ENCODE measurements around the gene FXYD6.
"Not testable (repeated sequence)": the region's sequence is repeated elsewhere in the genome, so short reads cannot be mapped to it uniquely, and the experiment has no call there.

Gene FXYD6

DNA sequence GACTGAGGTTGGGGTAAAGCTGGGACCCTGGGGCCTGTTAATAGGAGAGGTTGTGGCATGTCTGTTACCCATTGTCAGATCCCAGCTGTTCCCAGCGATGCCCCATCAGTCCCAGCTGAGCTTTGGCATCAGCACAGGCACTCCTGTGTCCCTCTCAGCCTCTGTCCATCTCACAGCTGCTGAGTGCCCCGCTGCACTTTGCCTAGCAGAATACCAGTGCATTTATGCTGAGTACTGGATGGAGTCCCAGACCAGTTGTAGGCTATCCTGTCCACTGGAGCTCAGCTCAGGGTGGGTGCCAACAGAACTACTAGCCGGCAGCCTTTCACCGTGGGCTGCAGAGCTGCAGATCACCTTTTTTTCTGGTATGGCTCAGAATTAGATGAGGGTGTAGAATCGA is 9.9 kb downstream of the FXYD6 start:
- DNase-seq: no peak

DNA sequence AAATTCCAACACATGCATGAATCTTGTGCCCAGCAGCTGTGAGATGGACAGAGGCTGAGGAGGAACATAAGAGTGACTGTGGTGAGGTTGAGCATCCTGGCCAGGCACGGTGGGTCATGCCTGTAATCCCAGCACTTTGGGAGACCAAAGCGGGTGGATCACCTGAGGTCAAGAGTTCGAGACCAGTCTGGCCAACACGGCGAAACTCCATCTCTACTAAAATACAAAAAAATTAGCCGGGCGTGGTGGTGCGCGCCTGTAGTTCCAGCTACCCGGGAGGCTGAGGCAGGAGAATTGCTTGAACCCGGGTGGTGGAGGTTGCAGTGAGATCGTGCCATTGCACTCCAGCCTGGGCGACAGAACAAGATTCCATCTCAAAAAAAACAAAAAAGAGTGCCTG is 10.9 kb downstream of the FXYD6 start:
- DNase-seq: not testable (repeated sequence)

DNA sequence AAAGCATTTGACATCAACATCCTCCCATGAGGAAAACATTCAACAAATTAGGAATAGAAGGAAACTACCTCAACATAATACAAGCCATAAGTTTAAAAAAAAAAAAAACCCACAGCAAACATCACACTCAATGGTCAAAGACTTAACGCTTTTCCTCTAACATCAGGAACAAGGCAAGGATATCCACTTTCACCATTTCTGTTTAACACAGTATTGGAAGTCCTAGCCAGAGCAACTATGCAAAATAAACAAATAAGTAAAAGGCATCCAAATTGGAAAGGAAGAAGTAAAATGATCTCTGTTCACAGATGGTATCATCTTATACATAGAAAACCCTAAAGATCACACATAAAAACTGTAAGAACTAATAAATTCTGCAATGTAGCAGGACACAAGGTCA is 13.1 kb downstream of the FXYD6 start:
- no peak for DNase-seq

DNA sequence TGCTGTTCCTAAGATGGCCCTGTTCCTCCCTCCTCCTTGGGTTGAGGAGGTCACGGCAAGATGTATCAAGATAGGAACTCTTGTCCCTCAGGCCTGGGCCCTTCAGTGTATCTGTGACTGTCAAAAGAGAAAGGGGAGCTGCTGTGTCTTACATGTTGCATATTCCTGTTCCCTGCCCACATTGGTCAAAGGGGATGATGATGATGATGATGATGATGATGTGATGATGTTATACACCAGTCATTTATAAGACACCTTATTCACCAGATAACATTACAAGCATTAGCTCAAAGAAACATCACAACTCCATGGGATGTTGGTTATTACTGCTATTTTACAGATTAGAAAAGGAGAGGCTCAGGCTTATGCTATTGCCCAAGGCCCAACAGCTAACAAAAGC is 13.7 kb downstream of the FXYD6 start:
- no peak for DNase-seq

DNA sequence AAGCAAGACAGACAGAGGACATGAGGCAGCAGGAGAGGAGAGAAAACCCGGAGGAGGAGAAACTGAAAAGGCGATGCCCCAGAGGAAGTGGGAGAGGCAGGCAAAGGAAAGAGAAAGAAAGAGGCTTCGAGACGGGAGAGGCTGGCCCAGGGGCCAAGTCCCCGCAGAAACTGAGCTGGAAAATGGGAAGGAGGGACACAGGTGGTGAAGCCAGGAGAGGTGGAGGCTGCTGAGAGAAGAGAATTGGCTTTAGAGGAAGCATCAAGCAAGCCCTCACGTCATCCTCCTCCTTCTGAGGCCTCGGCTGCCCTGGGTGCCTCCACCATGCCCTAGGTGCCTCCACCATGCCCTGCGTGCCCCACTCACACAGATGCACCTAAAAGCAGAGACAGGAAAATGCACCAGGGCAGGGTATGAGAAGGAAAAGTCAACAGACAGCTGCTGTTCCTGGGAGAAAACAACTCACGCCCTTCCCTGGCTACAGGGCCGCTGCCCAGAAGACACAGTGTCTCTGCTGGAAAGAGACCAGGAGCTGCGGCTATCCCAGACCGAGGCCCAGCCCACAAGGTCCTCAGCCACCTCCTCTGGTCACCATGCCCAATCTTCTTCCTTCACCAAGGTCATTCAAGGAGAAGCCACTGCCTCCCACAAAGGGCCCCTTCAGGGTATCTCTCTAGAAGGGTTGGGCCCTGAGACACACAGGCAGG is 14.3 kb downstream of the FXYD6 start:
- DNase-seq: no peak

DNA sequence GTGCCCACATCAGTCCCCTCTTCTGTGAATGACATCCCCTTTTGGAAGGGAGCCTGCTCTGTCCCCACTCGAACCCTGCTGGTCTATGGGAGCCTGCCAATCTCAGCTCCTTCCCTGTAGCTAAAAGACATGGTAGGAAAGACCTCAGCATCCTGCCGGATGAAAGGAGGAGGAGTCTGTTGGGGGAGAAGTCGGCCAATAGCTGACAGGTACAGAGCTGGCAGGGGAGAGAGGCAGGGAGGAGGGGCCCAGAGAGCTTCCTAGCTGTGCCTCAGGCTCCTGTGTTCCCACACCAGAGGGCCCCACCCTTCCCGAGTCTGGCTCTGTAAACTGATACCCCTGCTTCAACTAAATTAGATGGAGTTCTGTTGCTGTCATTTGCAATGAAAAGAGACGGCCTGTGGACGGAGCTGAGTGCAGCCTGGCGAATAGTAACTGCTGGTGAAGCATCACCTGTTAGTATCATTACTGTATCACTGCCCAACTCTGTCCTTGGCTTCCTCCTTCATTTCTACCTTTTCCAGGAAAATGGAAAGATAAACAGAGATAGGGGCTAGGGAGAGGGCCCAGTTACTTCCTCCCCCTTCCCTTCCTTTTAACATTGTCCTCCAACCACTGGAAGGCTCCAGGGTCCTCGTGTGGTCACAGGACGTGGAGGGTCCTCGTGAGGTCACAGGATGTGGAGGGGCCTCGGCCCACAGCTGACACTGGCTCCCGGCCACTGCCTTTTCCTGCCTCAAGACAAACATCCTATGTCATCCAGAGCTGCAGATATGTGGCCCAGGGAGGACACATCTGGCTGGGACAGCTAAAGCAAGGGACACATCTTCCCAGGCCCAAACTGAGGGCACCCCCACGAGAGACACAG is 15.1 kb downstream of the FXYD6 start:
- no peak for DNase-seq

DNA sequence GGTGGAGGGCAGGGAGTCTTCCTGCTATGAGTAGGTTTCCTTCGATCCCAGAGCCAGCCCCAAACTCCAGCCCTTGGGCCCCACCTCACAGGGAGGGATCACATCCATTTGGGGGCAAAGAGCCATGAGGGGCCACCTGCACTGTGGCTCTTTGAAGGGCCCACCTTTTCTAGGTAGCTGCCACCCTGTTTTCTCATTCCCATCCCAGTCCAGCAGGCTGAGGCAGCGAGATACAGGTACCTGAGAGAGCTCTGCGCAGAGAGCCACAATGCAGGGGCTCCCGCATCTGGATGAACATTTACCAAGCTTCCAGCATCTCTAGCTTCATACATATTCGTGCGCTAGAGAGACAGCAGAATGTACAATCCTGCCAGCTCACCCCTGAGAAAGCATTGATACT is 16.3 kb downstream of the FXYD6 start:
- no peak for DNase-seq

DNA sequence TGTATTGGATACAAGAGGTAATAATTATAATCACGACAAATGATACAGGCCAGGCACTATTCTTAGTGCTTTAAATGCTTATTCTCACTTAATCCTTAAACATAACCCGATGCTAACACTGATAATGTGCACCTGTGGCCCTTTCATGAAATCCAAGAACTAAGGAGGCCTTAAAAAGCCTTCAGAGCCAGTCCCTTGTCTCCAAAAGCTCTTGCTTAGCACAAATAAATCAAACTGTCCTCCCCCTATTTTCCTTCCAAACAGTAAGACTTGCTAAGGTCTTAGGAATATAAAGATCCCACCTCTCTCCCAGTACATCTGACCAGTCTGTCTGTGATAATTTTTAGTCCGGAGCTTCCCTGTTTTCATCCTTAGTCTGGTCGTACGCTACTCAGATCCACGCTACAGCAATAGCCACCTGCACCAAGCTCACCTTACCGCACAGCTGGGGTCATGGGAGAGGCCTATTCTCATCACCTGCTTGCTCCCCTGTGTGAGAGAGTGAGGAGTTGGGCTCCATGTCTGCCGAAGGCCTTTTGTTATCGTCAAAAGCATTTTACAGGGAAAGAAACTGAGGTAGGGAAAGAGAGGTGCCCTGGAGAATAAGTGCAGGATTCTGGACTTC is 16.9 kb downstream of the FXYD6 start:
- no peak for DNase-seq

DNA sequence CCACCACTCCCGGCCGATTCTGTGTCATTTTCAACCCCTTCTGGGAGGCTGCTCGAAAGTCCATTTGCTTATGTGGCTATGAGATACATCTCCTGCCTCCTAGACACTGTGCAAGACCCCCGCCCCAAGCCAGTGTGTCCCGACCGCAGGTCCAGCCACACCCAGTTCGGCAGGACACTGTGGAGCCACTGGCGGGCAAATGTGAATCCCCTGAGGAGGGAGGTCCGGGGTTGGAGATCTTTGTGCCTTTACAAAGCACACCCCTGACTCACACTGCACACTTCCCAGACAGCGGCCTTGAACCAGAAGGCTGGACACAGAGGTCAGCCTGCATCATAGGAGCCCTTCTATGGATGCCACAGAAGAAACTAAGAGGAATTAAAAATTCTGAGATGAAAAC is 17.4 kb downstream of the FXYD6 start:
- no peak for DNase-seq

DNA sequence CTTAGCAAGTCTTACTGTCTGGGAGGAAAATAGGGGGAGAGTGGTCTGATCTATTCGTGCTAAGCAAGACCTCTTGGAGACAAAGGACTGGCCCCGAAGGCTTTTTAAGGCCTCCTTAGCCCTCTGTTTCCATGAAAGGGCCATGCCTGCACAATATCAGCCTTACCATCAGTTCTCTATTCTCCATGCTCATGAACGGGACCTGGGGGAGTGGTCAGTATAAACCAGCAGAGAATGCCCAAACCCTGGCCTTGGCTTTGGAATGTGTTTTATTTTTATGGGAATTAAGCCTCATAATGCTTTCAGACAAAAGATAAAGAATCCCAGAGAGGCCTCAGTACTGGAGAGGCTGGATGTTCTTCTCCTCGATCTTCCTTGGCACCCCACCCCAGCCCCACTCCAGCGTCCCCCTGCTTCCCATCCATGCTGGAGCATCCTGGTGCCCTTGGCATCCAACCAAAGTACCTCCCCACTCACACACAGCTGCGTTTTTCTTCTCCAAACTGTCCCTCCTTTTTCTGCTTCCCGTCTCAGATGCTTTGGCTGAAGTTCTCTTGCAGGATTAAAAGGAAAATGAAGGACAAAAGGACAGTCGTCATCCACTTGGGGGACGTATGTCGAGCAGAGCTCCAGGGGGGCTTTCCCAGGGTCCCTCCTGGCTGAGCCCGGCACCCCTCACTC is 18.6 kb downstream of the FXYD6 start:
- no peak for DNase-seq

DNA sequence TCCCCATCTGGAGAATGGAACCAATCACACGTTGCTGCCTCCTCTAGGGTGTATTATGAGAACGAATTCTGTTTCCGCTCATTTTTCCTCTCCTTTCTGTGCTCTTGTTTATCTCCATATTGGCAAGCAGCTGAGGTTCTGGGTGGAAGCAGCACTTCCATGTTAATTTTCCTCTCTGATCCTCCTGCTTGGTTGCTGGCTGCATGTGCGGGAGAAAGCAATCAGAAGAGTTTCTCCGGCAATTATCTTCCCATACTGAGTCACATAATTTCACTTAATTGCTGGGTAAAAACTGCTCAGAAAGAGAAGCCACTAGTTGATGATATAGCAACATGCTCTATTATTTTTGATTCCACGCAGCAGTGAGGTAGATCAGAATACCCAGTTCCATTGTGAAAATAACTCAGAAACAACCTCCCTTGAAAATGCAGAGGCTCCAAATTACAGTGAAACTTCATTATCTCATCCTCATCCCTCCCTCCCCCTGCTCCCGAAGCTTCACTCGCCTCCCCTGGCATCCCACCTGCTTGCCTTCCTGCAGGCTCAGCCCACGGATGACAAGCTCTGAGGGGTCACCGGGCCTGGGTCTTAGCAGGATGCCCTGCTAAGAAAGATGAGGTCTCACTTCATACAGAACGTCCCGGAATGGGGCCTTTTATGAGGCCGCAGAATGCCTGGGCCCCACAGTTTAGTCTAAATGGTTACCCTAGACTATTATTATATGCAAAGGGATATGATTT is 20.4 kb downstream of the FXYD6 start:
- DNase-seq: no peak

DNA sequence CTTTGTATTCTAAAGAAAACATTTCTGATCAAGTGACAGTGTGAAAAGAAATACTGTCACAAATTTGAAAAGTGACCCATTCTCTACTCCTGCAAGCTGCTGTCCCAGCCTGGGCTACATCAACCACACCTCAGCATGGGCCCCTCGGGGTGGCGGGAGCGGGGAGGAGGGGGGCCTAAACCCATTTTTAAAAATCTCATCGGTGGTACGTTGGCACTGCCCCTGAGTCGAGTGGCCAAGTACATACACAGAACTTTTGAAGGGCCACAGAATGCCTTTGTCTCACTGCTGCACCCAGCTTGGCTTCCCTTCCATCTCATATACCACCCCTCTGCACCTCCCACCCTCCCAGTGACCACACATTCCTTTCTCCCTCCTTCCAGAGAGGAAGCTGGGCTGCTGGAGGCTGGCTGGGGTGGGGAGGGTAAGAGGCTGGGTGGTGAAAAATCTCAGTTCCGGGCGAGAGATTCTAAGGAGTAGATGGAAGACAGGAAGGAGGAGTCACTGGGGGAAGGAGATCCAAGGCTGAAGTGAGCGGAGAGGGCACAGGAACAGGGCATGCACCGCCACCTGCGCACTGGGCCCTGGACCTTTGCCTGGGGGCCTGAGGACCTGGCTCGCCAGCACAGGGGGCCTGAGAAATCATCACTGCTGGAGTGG is 21.1 kb downstream of the FXYD6 start:
- no peak for DNase-seq

DNA sequence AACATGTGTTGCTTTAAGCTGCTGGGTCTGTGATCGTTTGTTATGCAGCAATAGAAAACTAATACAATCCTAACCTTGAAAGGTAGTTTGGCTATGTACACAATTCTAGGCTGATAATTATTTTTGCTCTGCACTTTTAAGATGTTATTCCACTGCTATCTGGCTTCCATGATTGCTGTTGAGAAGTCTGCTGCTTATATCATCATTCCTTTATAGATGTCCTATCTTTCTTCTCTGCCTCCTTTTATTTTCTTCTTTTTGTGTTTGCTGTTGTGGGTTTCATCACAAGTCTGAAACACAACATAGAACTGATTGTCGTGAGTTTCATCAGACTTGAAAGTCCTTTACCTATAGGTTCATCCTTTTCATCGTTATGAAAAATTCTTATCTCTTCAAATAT is 24.1 kb downstream of the FXYD6 start:
- DNase-seq: no peak

DNA sequence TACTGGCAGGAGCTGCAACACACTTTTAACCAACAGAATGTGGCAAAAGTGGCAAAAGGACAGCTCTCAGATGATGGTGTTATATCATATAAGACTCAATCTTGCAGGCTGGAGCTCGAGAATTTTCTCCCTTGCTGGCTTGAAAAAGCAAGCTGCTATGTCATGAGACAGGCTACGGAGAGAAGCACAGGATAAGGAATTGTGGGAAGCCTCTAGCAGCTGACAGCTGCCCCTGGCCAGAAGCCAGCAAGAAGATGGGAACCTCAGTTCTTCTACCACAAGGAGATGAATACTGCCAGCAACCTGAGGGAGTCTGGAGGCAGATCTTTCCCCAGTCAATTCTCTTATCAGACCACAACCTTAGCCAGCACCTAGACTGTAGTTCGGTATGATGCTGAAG is 24.6 kb downstream of the FXYD6 start:
- DNase-seq: no peak

DNA sequence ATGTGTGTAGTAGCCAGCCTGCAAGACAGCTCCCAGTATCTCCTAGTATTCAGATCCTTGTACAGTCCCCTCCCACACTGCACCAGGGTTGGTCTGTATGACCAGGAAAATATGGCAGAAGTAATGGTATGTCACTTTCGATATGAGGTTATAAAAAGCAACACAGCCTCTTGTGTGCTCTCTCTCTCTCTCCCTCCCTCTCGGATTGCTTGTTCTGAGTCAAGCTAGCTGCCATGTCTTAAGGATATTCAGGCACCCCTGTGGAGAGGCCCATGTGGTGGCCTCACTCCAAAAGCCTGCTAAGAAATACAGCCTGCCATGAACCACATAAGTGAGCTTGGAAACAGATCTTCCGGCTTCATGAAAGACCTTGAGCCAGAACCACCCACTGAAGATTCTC is 25.4 kb downstream of the FXYD6 start:
- DNase-seq: no peak

DNA sequence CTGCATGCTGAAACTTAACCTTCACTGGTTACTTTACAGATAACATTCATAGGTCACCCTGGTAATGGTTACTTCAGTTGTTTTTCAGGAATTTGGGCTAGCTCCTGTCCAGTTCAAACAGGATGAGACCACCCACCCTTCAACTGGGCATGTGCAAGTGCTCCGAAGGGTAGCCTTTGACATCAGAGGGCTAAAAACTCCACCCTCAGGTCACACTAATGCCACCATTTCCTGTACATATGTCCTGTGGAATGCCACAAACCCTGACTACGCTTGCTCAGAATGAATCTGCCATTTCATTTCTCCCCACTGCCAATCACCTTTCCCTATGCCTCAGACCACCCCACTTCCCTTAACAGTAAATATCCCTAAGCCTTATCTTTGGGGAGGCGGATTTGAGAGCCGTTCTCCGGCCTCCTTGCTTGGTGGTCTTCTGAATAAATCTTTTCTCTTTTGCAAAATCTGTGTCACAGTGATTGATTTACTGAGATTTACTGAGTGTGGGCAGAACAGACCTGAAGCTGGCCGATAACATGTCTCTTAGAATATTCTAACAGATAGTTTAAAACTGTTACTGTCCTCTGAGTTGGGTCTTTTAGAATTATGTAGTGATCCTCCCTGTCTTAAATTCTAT is 26.6 kb downstream of the FXYD6 start:
- no peak for DNase-seq

DNA sequence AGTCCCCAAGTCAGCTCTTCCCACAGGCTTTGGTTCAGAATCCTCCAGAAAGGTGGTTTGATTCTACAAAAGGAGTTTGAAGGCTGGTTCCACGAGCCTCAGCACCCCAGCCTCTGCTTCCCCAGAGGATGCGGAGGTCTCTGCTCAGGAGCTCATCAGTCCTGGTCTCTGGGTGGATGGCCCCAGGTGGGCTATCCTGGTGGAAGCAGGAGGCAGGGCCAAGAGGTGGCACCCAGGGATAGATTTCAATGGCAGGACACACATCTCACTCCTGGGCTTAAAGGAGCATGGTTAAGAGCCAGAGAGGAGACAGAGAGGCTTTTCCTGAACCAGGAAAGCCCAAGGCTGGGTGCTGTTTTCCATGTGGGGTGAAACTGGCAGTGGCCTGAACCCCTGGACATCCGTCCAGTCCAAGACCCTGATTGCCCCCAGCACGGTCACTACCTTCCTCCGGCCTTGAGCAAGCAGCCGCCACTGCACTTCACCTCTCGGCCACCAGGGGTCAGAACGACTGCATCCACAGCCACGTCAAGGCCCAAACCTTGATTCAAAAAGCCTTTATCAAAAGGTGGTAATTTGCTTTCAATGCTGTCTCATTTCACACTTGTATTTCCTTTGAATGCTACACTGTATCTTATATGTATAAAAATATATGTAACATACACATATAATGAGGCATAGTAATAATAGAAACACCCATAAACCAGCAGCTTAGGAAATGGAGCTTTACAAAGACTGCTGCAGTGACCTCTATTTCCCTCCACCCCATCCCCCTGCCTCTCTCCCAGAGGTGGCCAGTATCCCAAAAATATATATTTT is 32.6 kb downstream of the FXYD6 start:
- DNase-seq: no peak

DNA sequence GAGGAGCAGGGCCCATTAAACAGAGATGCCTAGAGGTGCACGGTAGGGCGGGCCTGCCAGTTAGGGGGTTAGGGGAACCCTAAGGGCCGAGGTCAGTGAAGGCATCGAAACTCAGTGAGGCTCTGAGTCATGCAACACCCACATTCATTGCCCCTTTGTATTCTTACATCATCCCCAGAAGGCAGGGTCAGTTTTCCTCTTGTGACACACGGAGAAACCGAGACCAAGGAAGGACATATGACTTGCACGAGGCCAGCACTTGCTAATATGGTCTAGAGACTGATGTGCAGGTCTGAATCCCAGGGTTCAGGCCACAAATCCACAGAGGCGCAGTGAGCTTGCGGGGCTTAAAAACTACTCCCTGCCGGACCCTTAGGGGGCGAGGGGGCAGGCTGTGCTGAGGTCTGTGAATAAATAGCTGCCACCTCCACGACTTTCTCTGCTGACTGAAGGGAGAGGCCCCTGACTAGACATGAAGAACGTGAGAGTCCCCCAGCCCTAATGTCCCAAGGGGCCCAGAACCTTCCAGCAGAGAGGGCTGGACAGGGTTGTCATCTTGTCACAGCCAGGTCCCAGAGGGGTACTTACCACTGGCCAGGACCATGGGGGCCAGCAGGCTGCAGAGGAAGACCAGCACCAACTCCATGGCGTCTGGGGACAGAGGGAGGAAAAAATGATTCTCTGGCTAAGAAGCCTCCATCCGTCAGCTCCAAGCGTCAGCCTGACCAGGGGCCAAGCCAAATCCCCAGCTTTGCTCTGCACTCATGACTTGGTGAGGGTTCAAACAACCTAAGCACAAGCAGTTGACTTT is 34.1 kb downstream of the FXYD6 start:
- DNase-seq: no peak

DNA sequence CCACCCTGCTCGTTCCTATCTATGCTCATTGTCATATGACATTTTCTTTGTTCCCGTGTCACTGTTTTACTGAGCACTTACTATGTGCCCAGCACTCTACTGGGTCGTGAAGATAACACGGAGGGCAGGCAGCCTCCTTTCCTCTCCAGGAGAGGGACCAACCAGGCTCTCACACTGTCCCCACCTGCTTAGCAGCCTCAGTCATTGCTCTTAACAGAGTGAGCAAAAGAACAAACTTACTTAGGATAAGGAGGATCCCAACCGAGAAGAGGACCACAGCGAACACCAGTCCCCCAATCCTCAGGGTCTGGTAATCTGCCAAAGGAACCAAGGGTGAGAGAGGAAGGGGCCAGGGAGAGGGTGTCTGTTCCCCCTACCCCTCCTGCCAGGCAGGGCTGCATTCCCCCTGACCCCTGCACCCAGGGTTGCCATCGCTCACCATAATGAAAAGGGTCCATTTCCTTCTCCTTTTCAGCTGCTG is 34.9 kb downstream of the FXYD6 start:
- DNase-seq: no peak
